OCI-LY1 (cell line): ENCODE measurements around the gene TSEN54.

ENCODE experiments used
- EZH2 ChIP-seq: fragments of 200-600 bp; sonication (generic), shearing (Covaris generic); IDR thresholded peaks from 2 replicates; pipeline ENCODE4 v1.8.0; 2017; ENCODE audit warnings: borderline replicate concordance, mixed run types, mild to moderate bottlenecking, antibody characterized with exemption, low read length, moderate library complexity, mixed read lengths
- TF ChIP-seq, protein P1 (sequence below): fragments of 200-600 bp; sonication (generic), shearing (Covaris generic); IDR thresholded peaks from 2 replicates; pipeline ENCODE4 v1.5.1; 2017; ENCODE audit warnings: mild to moderate bottlenecking, antibody characterized with exemption, low read length, moderate library complexity, mixed read lengths

DNA sequence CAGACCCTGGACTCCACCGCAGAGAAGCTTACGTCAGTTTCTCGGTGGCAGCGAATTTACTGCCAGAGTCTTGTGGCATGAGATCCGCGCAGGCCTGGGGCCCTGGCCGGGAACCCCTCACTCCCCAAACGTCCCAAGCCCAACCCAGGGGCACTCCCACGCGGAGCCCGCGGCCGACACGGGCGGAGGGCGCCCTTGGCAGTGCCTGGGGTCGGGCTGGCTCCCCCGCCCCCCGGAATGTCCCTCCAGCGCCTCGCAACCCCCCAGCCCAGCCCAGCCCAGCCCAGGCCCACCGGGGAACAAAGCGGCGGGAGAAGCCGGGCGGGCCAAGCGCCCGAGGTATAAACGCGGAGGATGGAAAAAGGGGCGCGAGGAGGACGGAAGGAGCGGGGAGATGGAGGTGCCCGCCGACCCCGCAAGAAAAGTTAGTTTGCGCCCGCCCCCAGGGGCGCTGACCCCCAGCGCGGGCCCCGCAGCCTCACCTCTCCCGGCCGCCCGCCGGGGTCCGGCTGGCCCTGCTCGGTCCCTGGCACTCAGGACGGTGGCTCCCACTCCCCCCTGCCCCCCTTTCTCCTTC is 1.3 kb upstream of the TSEN54 start:
- TF ChIP-seq, protein P1, sequence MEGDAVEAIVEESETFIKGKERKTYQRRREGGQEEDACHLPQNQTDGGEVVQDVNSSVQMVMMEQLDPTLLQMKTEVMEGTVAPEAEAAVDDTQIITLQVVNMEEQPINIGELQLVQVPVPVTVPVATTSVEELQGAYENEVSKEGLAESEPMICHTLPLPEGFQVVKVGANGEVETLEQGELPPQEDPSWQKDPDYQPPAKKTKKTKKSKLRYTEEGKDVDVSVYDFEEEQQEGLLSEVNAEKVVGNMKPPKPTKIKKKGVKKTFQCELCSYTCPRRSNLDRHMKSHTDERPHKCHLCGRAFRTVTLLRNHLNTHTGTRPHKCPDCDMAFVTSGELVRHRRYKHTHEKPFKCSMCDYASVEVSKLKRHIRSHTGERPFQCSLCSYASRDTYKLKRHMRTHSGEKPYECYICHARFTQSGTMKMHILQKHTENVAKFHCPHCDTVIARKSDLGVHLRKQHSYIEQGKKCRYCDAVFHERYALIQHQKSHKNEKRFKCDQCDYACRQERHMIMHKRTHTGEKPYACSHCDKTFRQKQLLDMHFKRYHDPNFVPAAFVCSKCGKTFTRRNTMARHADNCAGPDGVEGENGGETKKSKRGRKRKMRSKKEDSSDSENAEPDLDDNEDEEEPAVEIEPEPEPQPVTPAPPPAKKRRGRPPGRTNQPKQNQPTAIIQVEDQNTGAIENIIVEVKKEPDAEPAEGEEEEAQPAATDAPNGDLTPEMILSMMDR = no peak
- TF ChIP-seq EZH2 = no peak
